GM18861 (cell line): ENCODE data around the gene MAGEB3.

Source experiments
- ATAC-seq: cut with Tn5 transposase; IDR thresholded peaks from one replicate; pipeline ENCODE4 v1.9.1; 2021; ENCODE audit not compliant: unreplicated experiment

The MAGEB3 gene

GRCh38 chrX:30278365-30278764 lies 47.9 kb downstream of the MAGEB3 start:
- no peak for ATAC-seq

GRCh38 chrX:30280428-30280827 lies 50.0 kb downstream of the MAGEB3 start:
- no peak for ATAC-seq

- no peak for ATAC-seq
Measured at GRCh38 chrX:30282527-30282926, 52.1 kb downstream of the MAGEB3 start.

GRCh38 chrX:30283456-30284200 lies 53.2 kb downstream of the MAGEB3 start:
- peak; percentile 36 for ATAC-seq
